Vagina (tissue), 2 donors: ENCODE data around the gene PPP2R2C.

Experiments
- POLR2A ChIP-seq, 2 donors: fragments of 450-650 bp; IDR thresholded peaks; one replicate each; pipeline ENCODE4 v1.6.1; 2017; ENCODE audit warnings: antibody characterized with exemption in 2 of 2, mild to moderate bottlenecking in 2 of 2, moderate library complexity in 2 of 2
- POLR2AphosphoS5 ChIP-seq, 2 donors: sonication (generic); formaldehyde crosslinking; IDR thresholded peaks; one replicate each; pipeline ENCODE4 v1.9.0; 2017; ENCODE audit warnings: antibody characterized with exemption in 2 of 2, mild to moderate bottlenecking in 2 of 2, low read depth in 1 of 2; ENCODE audit not compliant: insufficient read depth in 1 of 2
- TF ChIP-seq, protein P1 (sequence below), 3 experiments: fragments of 450-650 bp in 2 of 3; fragments of 200-600 bp in 1 of 3; sonication (generic) in 1 of 3; IDR thresholded peaks; one replicate each; pipeline ENCODE4 v1.5.1; 2017 to 2019; ENCODE audit warnings: antibody characterized with exemption in 3 of 3, mild to moderate bottlenecking in 2 of 3, moderate library complexity in 2 of 3

DNA sequence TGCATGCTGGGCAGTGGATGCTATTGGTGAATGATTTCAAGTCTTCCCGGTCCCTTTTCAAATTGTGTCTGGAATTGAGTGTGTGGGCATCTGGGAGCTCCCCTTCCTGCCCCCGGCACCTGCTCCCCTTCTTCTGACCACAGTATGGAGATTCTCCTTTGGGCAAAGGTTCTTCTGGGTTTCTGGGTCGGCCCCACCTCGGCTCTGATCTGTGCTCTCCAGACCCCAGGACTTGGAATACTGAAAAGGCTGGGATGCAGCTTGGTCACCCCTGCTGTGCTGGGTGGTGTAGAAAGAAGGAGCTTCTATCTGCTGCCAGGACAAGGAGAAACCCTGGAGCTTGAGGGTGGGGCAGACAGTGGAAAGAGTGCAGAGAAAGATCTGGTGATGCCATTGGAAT lies 124.0 kb downstream of the PPP2R2C start:
- TF ChIP-seq POLR2AphosphoS5 (IDR thresholded peaks at IDR 0.05; ENCODE audit: insufficient read depth in 1 of 2, low read depth in 1 of 2) (no peak), POLR2A (IDR thresholded peaks at IDR 0.05) (no peak)
- TF ChIP-seq, protein P1, sequence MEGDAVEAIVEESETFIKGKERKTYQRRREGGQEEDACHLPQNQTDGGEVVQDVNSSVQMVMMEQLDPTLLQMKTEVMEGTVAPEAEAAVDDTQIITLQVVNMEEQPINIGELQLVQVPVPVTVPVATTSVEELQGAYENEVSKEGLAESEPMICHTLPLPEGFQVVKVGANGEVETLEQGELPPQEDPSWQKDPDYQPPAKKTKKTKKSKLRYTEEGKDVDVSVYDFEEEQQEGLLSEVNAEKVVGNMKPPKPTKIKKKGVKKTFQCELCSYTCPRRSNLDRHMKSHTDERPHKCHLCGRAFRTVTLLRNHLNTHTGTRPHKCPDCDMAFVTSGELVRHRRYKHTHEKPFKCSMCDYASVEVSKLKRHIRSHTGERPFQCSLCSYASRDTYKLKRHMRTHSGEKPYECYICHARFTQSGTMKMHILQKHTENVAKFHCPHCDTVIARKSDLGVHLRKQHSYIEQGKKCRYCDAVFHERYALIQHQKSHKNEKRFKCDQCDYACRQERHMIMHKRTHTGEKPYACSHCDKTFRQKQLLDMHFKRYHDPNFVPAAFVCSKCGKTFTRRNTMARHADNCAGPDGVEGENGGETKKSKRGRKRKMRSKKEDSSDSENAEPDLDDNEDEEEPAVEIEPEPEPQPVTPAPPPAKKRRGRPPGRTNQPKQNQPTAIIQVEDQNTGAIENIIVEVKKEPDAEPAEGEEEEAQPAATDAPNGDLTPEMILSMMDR (IDR thresholded peaks at IDR 0.05), result no peak
